ENCODE results near the gene RALGPS1. TPM values are rescaled to one million over a fixed set of nuclear protein-coding genes. Genes with fewer than 3 reads are reported as not detected.

The RALGPS1 gene
- total RNA-seq, 1 experiment from 2014 or later, result 28.5 TPM

GRCh38 chr9:126959917-126960316 lies 45.3 kb downstream of the RALGPS1 start (continued):
- TF ChIP-seq PRDM15 (CRISPR knock-in tag; IDR thresholded peaks at IDR 0.05) (no peak), ERG (CRISPR knock-in tag; IDR thresholded peaks at IDR 0.05) (no peak), CBFB (CRISPR knock-in tag; IDR thresholded peaks at IDR 0.05; ENCODE audit: low read depth) (no peak), RELA (CRISPR knock-in tag; IDR thresholded peaks at IDR 0.05; ENCODE audit: borderline replicate concordance) (no peak), JUN (CRISPR knock-in tag; IDR thresholded peaks at IDR 0.05) (no peak), ZNF425 (CRISPR knock-in tag; conservative IDR thresholded peaks at IDR 0.05) (no peak), CDX4 (CRISPR knock-in tag; IDR thresholded peaks at IDR 0.05; ENCODE audit: borderline replicate concordance) (no peak)

GRCh38 chr9:126962336-126962735 lies 47.8 kb downstream of the RALGPS1 start:
- H3K4me3 Mint-ChIP-seq, result no peak overlapping the region
- DNase-seq (ENCODE audit: low spot score) (no peak), ATAC-seq (no peak)
- H3K9me3 Mint-ChIP-seq, result no peaks in the 10 kb centered on the region
- H3K27ac Mint-ChIP-seq, result no peak overlapping the region
- H3K4me1 Mint-ChIP-seq, result peaks cover 16% of the 10 kb centered on the region
- ChIA-PET POLR2A (no interaction called here), CTCF (interaction anchor here (1.0 kb wide), 1 partner anchor 14 kb away, joined by 5 read pairs; no protein-coding TSS in a partner anchor)
- no peaks in the 10 kb centered on the region for H3K27me3 Mint-ChIP-seq (ENCODE audit: low read depth)
- TF ChIP-seq MXD4 (CRISPR knock-in tag; IDR thresholded peaks at IDR 0.05; ENCODE audit: borderline replicate concordance) (no peak), SMAD3 (CRISPR knock-in tag; IDR thresholded peaks at IDR 0.05; ENCODE audit: borderline replicate concordance) (no peak), TCF7 (CRISPR knock-in tag; IDR thresholded peaks at IDR 0.05; ENCODE audit: low read depth) (no peak), ZNF219 (CRISPR knock-in tag; IDR thresholded peaks at IDR 0.05; ENCODE audit: borderline replicate concordance) (no peak)
- H3K36me3 Mint-ChIP-seq, result no peaks in the 10 kb centered on the region

GRCh38 chr9:126965077-126965476 lies 50.5 kb downstream of the RALGPS1 start:
- ATAC-seq (peak; percentile 49), DNase-seq (ENCODE audit: low spot score) (no peak)
- H3K36me3 Mint-ChIP-seq, result no peaks in the 10 kb centered on the region
- peaks cover 16% of the 10 kb centered on the region for H3K4me1 Mint-ChIP-seq
- no peak overlapping the region for H3K4me3 Mint-ChIP-seq
- peak overlapping the region; percentile 78 for H3K27ac Mint-ChIP-seq
- ChIA-PET CTCF (interaction anchor here (0.6 to 2.9 kb wide), 38 partner anchors 7 to 453 kb away, joined by 3 to 32 read pairs (median 4); partner anchors contain the start of gene ANGPTL2), POLR2A (interaction anchor here (1.3 kb wide), 1 partner anchor 148 kb away, joined by 4 read pairs; no protein-coding TSS in a partner anchor)
- H3K9me3 Mint-ChIP-seq, result no peaks in the 10 kb centered on the region
- no peaks in the 10 kb centered on the region for H3K27me3 Mint-ChIP-seq (ENCODE audit: low read depth)
- TF ChIP-seq PRDM15 (CRISPR knock-in tag; IDR thresholded peaks at IDR 0.05), result no peak
- no peak for TF ChIP-seq ESRRA (CRISPR knock-in tag; IDR thresholded peaks at IDR 0.05; ENCODE audit: borderline replicate concordance)
- no peak for TF ChIP-seq USF2 (CRISPR knock-in tag; IDR thresholded peaks at IDR 0.05)
- no peak for TF ChIP-seq GRHL2 (CRISPR knock-in tag; IDR thresholded peaks at IDR 0.05; ENCODE audit: insufficient replicate concordance, severe bottlenecking)
- TF ChIP-seq EMX1 (CRISPR knock-in tag; IDR thresholded peaks at IDR 0.05), result no peak
- no peak for TF ChIP-seq MXD4 (CRISPR knock-in tag; IDR thresholded peaks at IDR 0.05; ENCODE audit: borderline replicate concordance)
- no peak for TF ChIP-seq TCF7 (CRISPR knock-in tag; IDR thresholded peaks at IDR 0.05; ENCODE audit: low read depth)
- TF ChIP-seq CDX4 (CRISPR knock-in tag; IDR thresholded peaks at IDR 0.05; ENCODE audit: borderline replicate concordance), result no peak
- no peak for TF ChIP-seq ZNF425 (CRISPR knock-in tag; conservative IDR thresholded peaks at IDR 0.05)
